SW480 (cell line): ENCODE data around the gene NUP188.

ENCODE experiments used
- DNase-seq: peaks from one replicate; pipeline ENCODE4 v3.0.0-alpha.2; 2016; ENCODE audit warnings: low spot score

The NUP188 gene

GRCh38 chr9:129007766-129008468 lies 60.4 kb downstream of the NUP188 start:
- no peak for DNase-seq

GRCh38 chr9:129008469-129008965 lies 61.0 kb downstream of the NUP188 start:
- DNase-seq: no peak

- DNase-seq: no peak
Observed at GRCh38 chr9:129008986-129009583, 61.6 kb downstream of the NUP188 start.

GRCh38 chr9:129009584-129010141 lies 62.2 kb downstream of the NUP188 start:
- peak; percentile 50 for DNase-seq

GRCh38 chr9:129010267-129010975 lies 62.9 kb downstream of the NUP188 start:
- no peak for DNase-seq

- DNase-seq: no peak
Observed at GRCh38 chr9:129011170-129011569, 63.7 kb downstream of the NUP188 start.

GRCh38 chr9:129011761-129012181 lies 64.3 kb downstream of the NUP188 start:
- no peak for DNase-seq

- no peak for DNase-seq
Observed at GRCh38 chr9:129012343-129012742, 64.8 kb downstream of the NUP188 start.

GRCh38 chr9:129012893-129013448 lies 65.5 kb downstream of the NUP188 start:
- no peak for DNase-seq

GRCh38 chr9:129013674-129014073 lies 66.2 kb downstream of the NUP188 start:
- DNase-seq: no peak

GRCh38 chr9:129014124-129014523 lies 66.6 kb downstream of the NUP188 start:
- no peak for DNase-seq

GRCh38 chr9:129014608-129015007 lies 67.1 kb downstream of the NUP188 start:
- no peak for DNase-seq

GRCh38 chr9:129021091-129021490 lies 73.6 kb downstream of the NUP188 start:
- DNase-seq: no peak

- DNase-seq: no peak
Observed at GRCh38 chr9:129022037-129022436, 74.5 kb downstream of the NUP188 start.

- DNase-seq: no peak
Observed at GRCh38 chr9:129023036-129023907, 75.8 kb downstream of the NUP188 start.

GRCh38 chr9:129023908-129024233 lies 76.4 kb downstream of the NUP188 start:
- DNase-seq: no peak

GRCh38 chr9:129026442-129027223 lies 79.1 kb downstream of the NUP188 start:
- DNase-seq: no peak

GRCh38 chr9:129027224-129027684 lies 79.8 kb downstream of the NUP188 start:
- no peak for DNase-seq

- peak; percentile 54 for DNase-seq
Observed at GRCh38 chr9:129027685-129028191, 80.2 kb downstream of the NUP188 start.
